ENCODE results near the gene ME1. TPM values are rescaled to one million over a fixed set of nuclear protein-coding genes. Genes with fewer than 3 reads are reported as not detected.

The ME1 gene
- total RNA-seq, 3 donors from 2014 or later = 2.6 to 10.4 (median 7.3) TPM

DNA sequence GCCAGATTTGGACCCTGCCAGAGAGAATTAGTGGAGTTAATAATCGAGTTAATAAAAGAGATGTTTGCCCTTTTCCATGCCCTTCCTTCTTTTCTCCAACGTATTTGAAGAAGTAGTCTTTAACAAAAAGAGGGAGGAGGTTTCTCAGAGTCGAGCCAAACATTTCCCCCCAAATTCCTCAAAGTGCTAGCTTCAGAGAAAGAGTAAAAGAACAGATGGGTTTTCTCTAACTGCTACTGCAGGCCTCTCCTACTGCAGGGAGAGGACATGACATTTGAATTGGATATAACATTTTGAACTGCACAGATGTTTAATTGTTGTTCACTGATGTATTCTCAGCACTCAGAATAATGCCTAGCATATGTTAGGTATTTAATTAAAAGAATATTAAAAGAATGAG lies 212.2 kb downstream of the ME1 start:
- Histone ChIP-seq H3K4me3 (no peak overlapping the region), H3K9me3 (no peaks in the 10 kb centered on the region), H3K4me1 (ENCODE audit: low read depth) (no peaks in the 10 kb centered on the region), H3K36me3 (ENCODE audit: low read depth) (no peaks in the 10 kb centered on the region)
- DNase-seq (no peak), ATAC-seq (no peak)
- TF ChIP-seq, protein P1, sequence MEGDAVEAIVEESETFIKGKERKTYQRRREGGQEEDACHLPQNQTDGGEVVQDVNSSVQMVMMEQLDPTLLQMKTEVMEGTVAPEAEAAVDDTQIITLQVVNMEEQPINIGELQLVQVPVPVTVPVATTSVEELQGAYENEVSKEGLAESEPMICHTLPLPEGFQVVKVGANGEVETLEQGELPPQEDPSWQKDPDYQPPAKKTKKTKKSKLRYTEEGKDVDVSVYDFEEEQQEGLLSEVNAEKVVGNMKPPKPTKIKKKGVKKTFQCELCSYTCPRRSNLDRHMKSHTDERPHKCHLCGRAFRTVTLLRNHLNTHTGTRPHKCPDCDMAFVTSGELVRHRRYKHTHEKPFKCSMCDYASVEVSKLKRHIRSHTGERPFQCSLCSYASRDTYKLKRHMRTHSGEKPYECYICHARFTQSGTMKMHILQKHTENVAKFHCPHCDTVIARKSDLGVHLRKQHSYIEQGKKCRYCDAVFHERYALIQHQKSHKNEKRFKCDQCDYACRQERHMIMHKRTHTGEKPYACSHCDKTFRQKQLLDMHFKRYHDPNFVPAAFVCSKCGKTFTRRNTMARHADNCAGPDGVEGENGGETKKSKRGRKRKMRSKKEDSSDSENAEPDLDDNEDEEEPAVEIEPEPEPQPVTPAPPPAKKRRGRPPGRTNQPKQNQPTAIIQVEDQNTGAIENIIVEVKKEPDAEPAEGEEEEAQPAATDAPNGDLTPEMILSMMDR (IDR thresholded peaks at IDR 0.05) = no peak
- intact Hi-C loops (cut with DNase I, micrococcal nuclease) = no loop called here

- no peaks in the 10 kb centered on the region for H3K9me3 ChIP-seq
- no peak overlapping the region for H3K4me3 ChIP-seq
- DNase-seq (no peak), ATAC-seq (no peak)
- H3K36me3 ChIP-seq (ENCODE audit: low read depth) = no peaks in the 10 kb centered on the region
- H3K4me1 ChIP-seq (ENCODE audit: low read depth) = no peaks in the 10 kb centered on the region
- intact Hi-C loops (cut with DNase I, micrococcal nuclease) = no loop called here
- TF ChIP-seq, protein P1 (IDR thresholded peaks at IDR 0.05) = no peak
Observed at GRCh38 chr6:83216806-83217205, 214.0 kb downstream of the ME1 start.

GRCh38 chr6:83215131-83216047 lies 215.5 kb downstream of the ME1 start:
- Histone ChIP-seq H3K4me3 (no peak overlapping the region), H3K36me3 (ENCODE audit: low read depth) (no peaks in the 10 kb centered on the region), H3K4me1 (ENCODE audit: low read depth) (no peaks in the 10 kb centered on the region), H3K9me3 (no peaks in the 10 kb centered on the region)
- ATAC-seq = peak; percentile 89
- TF ChIP-seq, protein P1 (IDR thresholded peaks at IDR 0.05) = peak; percentile 54
- DNase-seq = peak in 2 of 3 donors; percentile 31 to 77
- intact Hi-C loops (cut with DNase I, micrococcal nuclease) = no loop called here

GRCh38 chr6:83202031-83202430 lies 228.8 kb downstream of the ME1 start:
- no peak for ATAC-seq
- intact Hi-C loops (cut with DNase I, micrococcal nuclease) = no loop called here
- Histone ChIP-seq H3K9me3 (no peaks in the 10 kb centered on the region), H3K36me3 (ENCODE audit: low read depth) (no peaks in the 10 kb centered on the region), H3K4me1 (ENCODE audit: low read depth) (no peaks in the 10 kb centered on the region), H3K4me3 (no peak overlapping the region)
- no peak for DNase-seq
- TF ChIP-seq, protein P1 (IDR thresholded peaks at IDR 0.05) = no peak

- TF ChIP-seq, protein P1 (IDR thresholded peaks at IDR 0.05) = no peak
- intact Hi-C loops (cut with DNase I, micrococcal nuclease) = no loop called here
- Histone ChIP-seq H3K4me3 (no peak overlapping the region), H3K4me1 (ENCODE audit: low read depth) (no peaks in the 10 kb centered on the region), H3K36me3 (ENCODE audit: low read depth) (no peaks in the 10 kb centered on the region), H3K9me3 (no peaks in the 10 kb centered on the region)
- DNase-seq = no peak
- ATAC-seq = peak; percentile 81
Observed at GRCh38 chr6:83199863-83200225, 231.0 kb downstream of the ME1 start.
